T-helper 1 cell treated with Interleukin-12 subunit alpha and Interleukin-12 subunit beta and Interleukin-4 antibody, amounts not matched to agents 30 μg/mL and 1 μg/mL, for 36 hours (primary cell): Measurements from ENCODE around the gene NBPF3.
"Not testable (repeated sequence)": the region's sequence is repeated elsewhere in the genome, so short reads cannot be mapped to it uniquely, and the experiment has no call there.

Experiments used
- H3K27ac Mint-ChIP-seq: one replicate; pipeline ENCODE4 v1.8.0; 2021; ENCODE audit warnings: mild to moderate bottlenecking, mixed read lengths
- H3K27me3 Mint-ChIP-seq: one replicate; pipeline ENCODE4 v1.8.0; 2021; ENCODE audit warnings: low read depth, mixed read lengths
- H3K36me3 Mint-ChIP-seq: one replicate; pipeline ENCODE4 v1.8.0; 2021; ENCODE audit warnings: low read depth, mixed read lengths
- H3K4me1 Mint-ChIP-seq: one replicate; pipeline ENCODE4 v1.8.0; 2021; ENCODE audit warnings: low read depth, mixed read lengths
- H3K4me3 Mint-ChIP-seq: one replicate; pipeline ENCODE4 v1.8.0; 2021; ENCODE audit warnings: mild to moderate bottlenecking, moderate library complexity, mixed read lengths
- H3K9me3 Mint-ChIP-seq: one replicate; pipeline ENCODE4 v1.8.0; 2021; ENCODE audit warnings: mixed read lengths

The NBPF3 gene

DNA sequence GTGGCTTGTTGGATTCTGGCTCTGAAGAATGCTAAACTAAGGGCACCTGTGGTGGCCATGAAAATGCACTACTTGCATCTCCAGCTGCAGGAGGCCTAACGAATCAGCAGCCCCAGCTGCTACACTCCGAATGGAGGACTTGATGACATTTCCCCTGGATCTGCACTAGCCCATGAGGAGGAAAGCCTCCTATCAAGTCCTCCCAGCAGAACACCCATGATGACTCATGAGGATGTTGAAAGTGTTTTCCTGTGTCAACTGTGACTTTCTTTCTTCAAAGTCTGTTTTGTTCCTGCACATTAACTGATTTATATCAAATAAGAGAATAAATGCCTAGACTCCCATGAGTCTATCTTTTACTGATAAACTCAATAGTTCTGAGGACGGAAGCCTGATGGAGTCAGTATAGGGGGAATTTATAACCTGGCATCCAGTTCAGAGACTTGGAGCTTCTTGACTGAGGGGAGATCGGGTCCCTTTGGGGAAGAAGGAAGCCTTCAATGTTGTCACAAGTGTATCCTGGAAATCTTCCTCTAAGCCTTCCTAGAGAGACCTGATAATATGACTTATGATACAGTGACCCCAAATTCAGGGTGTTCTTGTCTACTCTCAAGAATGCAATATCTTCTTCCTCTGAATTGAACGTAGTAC is 14.2 kb downstream of the NBPF3 start:
- not testable (repeated sequence) for H3K9me3 Mint-ChIP-seq, H3K4me3 Mint-ChIP-seq, H3K27me3 Mint-ChIP-seq, H3K27ac Mint-ChIP-seq, H3K36me3 Mint-ChIP-seq
- peaks cover 15% of the 10 kb centered on the region for H3K4me1 Mint-ChIP-seq

DNA sequence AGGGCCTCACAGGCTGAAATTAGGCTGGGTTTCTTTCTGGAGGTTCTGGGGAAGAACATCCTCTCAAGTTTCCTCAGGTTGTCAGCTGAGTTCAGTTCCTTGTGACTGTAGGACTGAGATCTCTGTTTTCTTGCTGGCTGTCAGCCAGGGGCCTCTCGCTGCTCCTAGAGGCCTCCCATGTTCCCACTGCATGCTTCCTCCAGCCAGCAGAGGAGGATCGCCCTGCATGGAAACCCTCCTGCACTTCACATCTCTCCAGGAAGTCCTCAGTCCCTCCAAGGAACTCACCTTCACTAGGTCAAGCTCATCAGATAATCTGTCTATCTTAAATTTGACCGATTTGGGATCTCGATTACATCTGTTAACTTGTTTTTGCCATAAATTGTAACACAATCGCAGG is 15.0 kb downstream of the NBPF3 start:
- not testable (repeated sequence) for H3K4me3 Mint-ChIP-seq, H3K36me3 Mint-ChIP-seq, H3K9me3 Mint-ChIP-seq, H3K27ac Mint-ChIP-seq, H3K27me3 Mint-ChIP-seq
- H3K4me1 Mint-ChIP-seq = peaks cover 15% of the 10 kb centered on the region

DNA sequence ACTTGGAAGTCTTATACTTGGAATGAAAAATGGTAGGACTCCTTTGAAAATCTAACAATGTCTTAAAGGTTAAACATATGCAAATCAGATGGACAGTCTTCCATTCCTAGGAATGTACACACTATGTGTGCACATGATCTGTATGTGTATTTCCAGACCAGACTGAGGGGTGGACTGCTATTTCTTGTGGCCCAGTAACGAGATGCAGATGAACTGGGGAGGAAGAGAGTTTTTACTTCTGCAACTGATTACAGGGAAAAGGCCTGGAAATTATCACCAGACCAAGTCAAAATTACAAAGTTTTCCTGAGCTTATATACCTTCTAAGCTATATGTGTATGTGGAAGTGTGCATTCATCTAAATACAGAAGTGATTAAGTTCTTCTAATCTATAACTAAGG is 17.7 kb downstream of the NBPF3 start:
- H3K27me3 Mint-ChIP-seq = no peaks in the 10 kb centered on the region
- H3K4me3 Mint-ChIP-seq = no peak overlapping the region
- peaks cover 2% of the 10 kb centered on the region for H3K36me3 Mint-ChIP-seq
- H3K9me3 Mint-ChIP-seq = no peaks in the 10 kb centered on the region
- H3K27ac Mint-ChIP-seq = no peak overlapping the region
- peaks cover 12% of the 10 kb centered on the region for H3K4me1 Mint-ChIP-seq

DNA sequence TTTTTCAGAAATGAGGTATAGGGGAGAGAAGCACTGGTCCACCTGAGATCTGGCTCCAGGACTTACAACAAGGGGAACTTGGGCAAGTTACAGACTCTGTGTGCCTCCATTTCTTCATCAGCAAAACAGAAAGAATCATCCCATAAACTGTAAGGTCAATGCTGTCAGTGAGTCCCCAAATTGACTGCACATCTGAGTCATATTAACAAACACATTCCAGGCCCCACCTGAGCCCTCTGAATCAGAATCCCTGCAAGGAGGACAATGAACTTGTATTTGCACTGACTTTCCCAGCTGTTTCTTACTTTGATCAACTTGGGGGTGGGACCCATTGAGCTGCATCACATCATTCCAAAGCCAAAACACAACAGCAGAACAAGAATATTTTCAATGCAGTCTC is 25.2 kb downstream of the NBPF3 start:
- not testable (repeated sequence) for H3K4me1 Mint-ChIP-seq, H3K27me3 Mint-ChIP-seq, H3K9me3 Mint-ChIP-seq, H3K36me3 Mint-ChIP-seq, H3K4me3 Mint-ChIP-seq, H3K27ac Mint-ChIP-seq

DNA sequence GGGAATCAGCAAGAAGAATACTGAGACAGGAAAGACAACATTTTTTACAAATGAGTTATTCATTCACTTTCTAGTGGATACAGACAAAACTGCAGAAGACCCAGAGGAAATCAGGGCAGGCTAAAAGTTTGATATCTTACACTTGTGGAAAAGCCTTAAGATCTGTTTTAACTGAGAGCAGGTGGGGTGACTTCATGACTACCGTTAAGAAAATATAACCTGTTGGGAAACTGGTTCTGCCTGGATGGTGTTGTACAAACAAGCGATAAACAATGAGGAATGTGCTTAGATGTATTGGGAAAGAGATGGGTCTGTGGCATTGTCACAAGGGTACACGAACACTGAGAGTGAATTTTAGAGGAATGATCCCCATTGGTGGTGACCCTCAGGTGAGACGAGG is 28.0 kb downstream of the NBPF3 start:
- H3K9me3 Mint-ChIP-seq, H3K27me3 Mint-ChIP-seq, H3K4me1 Mint-ChIP-seq, H3K36me3 Mint-ChIP-seq, H3K4me3 Mint-ChIP-seq, H3K27ac Mint-ChIP-seq: not testable (repeated sequence)

DNA sequence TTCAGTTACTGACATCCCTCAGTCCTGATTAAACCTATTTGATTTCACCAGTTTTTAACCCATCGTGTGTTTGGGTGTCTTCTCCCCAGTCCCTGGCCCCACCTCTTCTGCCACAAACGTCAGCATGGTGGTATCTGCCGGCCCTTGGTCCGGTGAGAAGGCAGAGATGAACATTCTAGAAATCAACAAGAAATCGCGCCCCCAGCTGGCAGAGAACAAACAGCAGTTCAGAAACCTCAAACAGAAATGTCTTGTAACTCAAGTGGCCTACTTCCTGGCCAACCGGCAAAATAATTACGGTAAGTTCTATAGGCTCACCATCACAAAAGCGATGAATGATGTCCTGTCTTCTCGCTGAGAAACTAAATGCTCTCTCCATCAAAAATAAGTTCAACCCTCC is 28.7 kb downstream of the NBPF3 start:
- H3K9me3 Mint-ChIP-seq = no peaks in the 10 kb centered on the region
- no peaks in the 10 kb centered on the region for H3K4me1 Mint-ChIP-seq
- H3K27me3 Mint-ChIP-seq = no peaks in the 10 kb centered on the region
- no peaks in the 10 kb centered on the region for H3K36me3 Mint-ChIP-seq
- H3K4me3 Mint-ChIP-seq = no peak overlapping the region
- H3K27ac Mint-ChIP-seq = no peak overlapping the region

DNA sequence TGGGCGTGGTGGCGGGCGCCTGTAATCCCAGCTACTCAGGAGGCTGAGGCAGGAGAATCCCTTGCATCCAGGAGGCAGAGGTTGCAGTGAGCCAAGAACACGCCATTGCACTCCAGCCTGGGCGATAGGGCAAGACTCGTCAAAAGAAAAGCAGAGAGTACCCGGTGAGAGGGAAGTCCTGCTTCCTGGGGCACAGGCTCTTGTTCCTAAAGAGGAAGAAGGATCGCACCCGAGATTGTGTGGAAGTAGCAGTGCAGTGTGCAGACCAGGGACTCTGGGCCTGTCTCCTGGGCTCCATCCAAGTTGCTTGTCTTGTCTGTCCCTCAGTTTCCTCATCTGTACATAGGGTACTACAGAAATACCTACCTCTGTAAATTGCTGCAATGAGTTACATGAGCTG is 29.6 kb downstream of the NBPF3 start:
- H3K4me1 Mint-ChIP-seq = no peaks in the 10 kb centered on the region
- no peak overlapping the region for H3K27ac Mint-ChIP-seq
- H3K36me3 Mint-ChIP-seq = no peaks in the 10 kb centered on the region
- H3K4me3 Mint-ChIP-seq = no peak overlapping the region
- H3K27me3 Mint-ChIP-seq = no peaks in the 10 kb centered on the region
- no peaks in the 10 kb centered on the region for H3K9me3 Mint-ChIP-seq

DNA sequence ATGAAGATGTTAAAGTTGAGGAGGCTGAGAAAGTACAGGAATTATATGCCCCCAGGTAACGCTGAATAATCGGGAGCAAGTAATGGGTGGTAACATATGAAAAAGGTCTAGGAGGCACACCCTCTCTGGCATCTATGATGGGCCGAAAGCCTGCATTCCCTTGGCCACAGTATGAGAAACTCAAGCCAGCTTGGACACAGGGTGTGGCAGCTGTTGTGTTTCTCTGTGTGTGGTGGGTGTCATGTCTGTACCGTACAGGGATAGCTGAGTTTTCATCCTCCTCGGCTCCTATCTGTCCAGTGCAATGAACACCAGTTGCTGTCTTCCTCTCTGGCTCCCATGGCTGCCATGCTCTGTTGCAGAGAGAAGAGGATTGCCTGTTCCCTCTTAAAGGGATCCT is 32.9 kb downstream of the NBPF3 start:
- H3K27ac Mint-ChIP-seq = no peak overlapping the region
- H3K4me3 Mint-ChIP-seq = no peak overlapping the region
- no peaks in the 10 kb centered on the region for H3K9me3 Mint-ChIP-seq
- no peaks in the 10 kb centered on the region for H3K27me3 Mint-ChIP-seq
- no peaks in the 10 kb centered on the region for H3K4me1 Mint-ChIP-seq
- H3K36me3 Mint-ChIP-seq = no peaks in the 10 kb centered on the region

DNA sequence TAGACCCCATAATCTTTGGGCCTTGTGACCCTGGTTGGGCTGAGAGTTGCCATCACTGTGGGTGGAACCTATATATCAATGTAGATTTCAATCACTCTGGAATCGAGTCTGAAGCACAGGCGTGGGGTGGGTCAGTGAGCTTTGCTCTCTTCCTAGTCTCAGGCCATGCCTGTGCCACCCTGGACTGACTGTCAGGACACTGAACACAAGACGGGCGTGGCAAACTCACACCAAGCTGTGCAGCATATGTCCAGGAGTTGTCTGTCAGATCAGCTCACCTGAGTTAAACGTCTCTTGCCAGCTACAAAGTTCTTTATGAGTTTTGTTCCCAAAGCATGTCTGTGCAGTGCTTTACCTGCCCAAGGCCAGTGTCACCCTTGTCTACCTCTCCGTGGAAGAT is 38.4 kb downstream of the NBPF3 start:
- no peaks in the 10 kb centered on the region for H3K9me3 Mint-ChIP-seq
- no peak overlapping the region for H3K4me3 Mint-ChIP-seq
- H3K4me1 Mint-ChIP-seq = no peaks in the 10 kb centered on the region
- H3K27me3 Mint-ChIP-seq = no peaks in the 10 kb centered on the region
- H3K27ac Mint-ChIP-seq = no peak overlapping the region
- H3K36me3 Mint-ChIP-seq = no peaks in the 10 kb centered on the region

DNA sequence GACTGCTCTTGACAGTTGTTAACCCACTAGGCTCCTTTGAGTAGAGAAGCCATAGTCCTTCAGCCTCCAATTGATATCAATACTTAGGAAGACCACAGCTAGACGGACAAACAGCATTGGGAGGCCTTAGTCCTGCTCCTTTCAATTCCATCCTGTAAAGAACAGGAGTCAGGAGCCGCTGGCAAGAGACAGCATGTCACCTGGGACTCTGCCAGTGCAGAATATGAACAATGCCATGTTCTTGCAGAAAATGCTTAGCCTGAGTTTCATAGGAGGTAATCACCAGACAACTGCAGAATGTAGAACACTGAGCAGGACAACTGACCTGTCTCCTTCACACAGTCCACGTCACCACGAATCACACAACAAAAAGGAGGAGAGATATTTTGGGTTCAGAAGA is 43.9 kb downstream of the NBPF3 start:
- not testable (repeated sequence) for H3K27me3 Mint-ChIP-seq, H3K4me1 Mint-ChIP-seq, H3K36me3 Mint-ChIP-seq, H3K9me3 Mint-ChIP-seq, H3K27ac Mint-ChIP-seq, H3K4me3 Mint-ChIP-seq

DNA sequence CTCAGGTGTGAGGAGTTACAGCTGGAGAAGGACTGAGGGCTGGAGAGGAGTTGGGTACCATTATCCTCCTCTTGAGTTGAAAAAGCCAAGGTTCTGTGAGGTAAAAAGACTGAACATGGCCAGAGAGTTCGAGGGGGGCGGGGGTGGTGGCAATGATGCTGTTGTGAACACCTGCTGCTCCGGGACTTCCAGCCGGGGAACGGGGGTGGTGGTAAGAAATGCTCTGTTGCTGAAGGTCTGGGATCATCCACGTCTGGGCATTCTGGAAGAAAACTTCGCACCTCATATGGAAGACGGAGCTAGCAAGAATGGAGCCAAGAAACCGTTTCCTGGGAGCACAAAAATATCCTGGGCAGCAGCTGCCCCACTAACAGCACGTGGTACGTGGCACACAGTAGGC is 49.2 kb downstream of the NBPF3 start:
- H3K36me3 Mint-ChIP-seq = no peaks in the 10 kb centered on the region
- peaks cover 8% of the 10 kb centered on the region for H3K4me1 Mint-ChIP-seq
- H3K4me3 Mint-ChIP-seq = no peak overlapping the region
- no peak overlapping the region for H3K27ac Mint-ChIP-seq
- H3K27me3 Mint-ChIP-seq = peaks cover 13% of the 10 kb centered on the region
- no peaks in the 10 kb centered on the region for H3K9me3 Mint-ChIP-seq

DNA sequence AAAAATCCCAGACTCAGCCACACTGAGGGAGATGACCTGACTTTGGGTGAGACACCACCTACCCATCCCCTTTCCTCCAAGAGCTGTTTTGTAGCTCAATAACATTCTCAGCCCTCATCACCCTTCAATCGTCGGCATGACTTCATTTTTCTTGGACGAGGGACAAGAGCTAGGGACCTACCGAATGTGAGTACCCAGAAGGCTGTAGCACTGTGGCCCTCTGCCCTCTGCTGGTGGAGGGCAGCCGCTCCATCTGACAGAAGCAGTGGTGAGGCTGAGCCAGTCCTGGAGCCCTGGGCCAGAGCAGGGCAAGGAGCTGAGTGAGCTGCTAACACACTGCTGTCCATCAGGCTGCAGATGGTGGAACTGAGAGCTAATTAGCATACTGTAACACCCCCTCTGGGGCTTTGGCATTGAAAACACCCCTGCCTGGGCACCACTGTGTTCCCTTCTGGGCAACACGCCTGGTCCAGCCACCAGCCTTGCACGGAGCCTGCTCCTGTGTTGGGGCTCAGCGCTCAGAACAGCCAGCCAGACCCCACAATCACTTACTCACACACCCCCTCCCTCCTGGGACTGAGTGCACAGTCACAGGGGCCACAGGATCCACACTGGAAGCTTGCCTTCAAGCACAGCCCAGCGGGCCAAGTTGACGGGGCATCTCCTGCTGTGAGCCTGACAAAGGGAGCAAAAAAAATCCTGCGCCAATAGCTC is 51.0 kb downstream of the NBPF3 start:
- Mint-ChIP-seq H3K36me3 (no peaks in the 10 kb centered on the region), H3K4me3 (no peak overlapping the region), H3K27ac (no peak overlapping the region), H3K27me3 (peaks cover 15% of the 10 kb centered on the region), H3K4me1 (peaks cover 8% of the 10 kb centered on the region), H3K9me3 (no peaks in the 10 kb centered on the region)

DNA sequence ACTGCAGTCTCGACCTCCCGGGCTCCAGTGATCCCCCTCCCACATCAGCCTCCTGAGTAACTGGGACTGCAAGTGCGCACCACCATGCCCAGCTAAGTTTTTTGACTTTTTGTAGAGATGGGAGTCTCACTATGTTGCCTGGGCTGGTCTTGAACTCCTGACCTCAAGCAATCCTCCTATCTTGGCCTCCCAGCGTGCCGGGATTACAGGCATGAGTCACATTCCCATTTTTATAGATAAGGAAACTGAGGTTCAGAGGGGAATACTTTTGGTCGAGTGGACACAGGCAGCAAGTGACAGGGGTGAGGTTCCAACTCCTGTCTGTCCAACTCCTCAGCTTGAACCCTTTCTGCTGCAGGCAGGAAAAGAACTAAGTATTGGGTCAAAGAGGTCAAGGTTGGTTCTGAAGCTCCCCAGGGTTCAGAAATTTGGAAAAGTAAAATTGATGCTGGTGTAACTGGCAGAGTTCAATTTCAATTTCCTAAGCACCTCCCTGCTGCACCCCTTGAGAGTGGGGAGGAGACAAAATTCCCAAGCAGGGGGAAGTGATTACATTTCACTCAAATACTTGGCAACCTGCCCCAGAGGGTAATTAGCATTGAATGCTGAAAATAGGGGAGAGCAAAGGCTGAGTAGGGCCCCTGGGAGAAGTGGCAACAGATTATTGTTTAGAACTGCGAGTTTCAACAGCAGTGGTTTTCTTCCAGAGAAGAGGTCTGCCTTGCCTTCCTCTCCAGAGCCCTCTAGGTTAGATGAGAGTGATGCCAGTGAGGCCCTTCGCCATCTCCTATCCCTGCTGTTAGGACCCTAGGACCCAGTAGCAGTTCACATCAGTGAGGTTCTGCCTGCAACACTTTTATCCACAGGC is 51.8 kb downstream of the NBPF3 start:
- peaks cover 8% of the 10 kb centered on the region for H3K4me1 Mint-ChIP-seq
- H3K36me3 Mint-ChIP-seq = no peaks in the 10 kb centered on the region
- no peaks in the 10 kb centered on the region for H3K9me3 Mint-ChIP-seq
- no peak overlapping the region for H3K27ac Mint-ChIP-seq
- H3K4me3 Mint-ChIP-seq = no peak overlapping the region
- peaks cover 17% of the 10 kb centered on the region for H3K27me3 Mint-ChIP-seq

DNA sequence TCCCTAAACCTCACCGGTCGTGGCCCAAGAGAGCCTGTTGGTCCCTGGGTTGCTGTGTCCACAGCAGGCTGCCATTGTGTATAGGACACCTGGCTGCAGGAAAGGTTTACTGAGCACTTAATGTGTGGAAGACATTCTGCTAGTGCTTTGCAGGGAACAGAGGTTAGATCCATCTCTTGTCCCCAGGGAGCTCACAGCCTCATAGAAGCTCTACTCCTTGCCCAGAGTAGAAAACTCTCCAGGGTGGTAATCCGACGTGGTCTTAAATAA is 52.4 kb downstream of the NBPF3 start:
- Mint-ChIP-seq H3K36me3 (no peaks in the 10 kb centered on the region), H3K9me3 (no peaks in the 10 kb centered on the region), H3K27me3 (peaks cover 17% of the 10 kb centered on the region), H3K4me1 (peaks cover 8% of the 10 kb centered on the region), H3K27ac (no peak overlapping the region), H3K4me3 (no peak overlapping the region)

DNA sequence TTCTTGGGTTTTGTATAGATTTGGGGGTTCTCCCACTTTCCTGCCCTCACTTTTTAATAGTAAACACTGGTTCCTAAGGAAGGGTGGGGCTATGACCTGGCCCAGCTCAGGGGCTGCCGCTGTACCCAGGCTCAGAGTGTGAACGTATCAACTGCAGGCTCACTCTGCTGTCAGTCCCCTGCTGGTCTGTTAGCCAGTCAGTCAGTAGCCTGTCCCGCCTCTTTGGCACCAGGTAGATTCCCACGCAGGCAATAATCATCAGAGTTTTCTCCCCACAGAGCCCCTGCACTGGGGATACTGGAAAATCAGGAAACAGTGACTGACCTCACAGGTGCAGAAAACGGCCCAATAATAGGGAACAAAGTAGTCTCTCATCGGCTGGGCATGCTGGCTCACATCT is 54.3 kb downstream of the NBPF3 start:
- Mint-ChIP-seq H3K4me3 (no peak overlapping the region), H3K36me3 (no peaks in the 10 kb centered on the region), H3K9me3 (no peaks in the 10 kb centered on the region), H3K4me1 (no peaks in the 10 kb centered on the region), H3K27me3 (peaks cover 15% of the 10 kb centered on the region), H3K27ac (no peak overlapping the region)
